HG02870 (cell line): ENCODE results near the gene DNAJC25.

ENCODE experiments used
- ATAC-seq: cut with Tn5 transposase; IDR thresholded peaks from one replicate; pipeline ENCODE4 v1.9.1; 2021; ENCODE audit warnings: mild to moderate bottlenecking, moderate library complexity; ENCODE audit not compliant: unreplicated experiment

The DNAJC25 gene

DNA sequence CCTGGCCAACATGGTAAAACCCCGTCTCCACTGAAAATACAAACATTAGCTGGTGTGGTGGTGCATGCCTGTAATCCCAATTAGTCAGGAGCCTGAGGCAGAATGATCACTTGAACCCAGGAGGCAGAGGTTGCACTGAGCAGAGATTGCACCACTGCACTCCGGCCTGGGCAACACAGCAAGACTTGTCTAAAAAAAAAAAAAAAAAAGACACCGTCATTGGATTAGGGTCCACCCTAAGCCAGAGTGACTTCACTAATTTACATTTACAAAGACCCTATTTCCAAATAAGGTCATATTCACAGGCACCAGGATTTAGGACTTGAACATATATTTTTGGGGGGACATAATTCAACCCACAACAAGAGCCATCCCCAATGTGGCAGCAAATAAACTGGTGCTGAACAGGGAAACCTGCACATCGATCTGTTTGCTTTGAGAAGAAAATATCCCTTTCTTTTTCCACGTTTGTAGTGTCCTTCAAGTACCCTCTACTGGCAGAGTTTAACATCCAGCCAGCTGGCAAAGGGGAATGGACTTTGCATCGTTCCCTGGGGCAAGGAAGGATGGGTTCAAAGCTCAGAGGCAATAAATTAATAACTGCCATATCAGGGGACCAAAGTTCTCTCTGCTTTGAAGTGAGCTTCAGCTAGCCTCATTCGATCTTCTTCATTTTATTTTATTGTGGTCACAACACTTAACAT, 3.7 kb upstream of the DNAJC25 start:
- ATAC-seq = no peak

GRCh38 chr9:111628411-111628810, 2.7 kb upstream of the DNAJC25 start:
- no peak for ATAC-seq

DNA sequence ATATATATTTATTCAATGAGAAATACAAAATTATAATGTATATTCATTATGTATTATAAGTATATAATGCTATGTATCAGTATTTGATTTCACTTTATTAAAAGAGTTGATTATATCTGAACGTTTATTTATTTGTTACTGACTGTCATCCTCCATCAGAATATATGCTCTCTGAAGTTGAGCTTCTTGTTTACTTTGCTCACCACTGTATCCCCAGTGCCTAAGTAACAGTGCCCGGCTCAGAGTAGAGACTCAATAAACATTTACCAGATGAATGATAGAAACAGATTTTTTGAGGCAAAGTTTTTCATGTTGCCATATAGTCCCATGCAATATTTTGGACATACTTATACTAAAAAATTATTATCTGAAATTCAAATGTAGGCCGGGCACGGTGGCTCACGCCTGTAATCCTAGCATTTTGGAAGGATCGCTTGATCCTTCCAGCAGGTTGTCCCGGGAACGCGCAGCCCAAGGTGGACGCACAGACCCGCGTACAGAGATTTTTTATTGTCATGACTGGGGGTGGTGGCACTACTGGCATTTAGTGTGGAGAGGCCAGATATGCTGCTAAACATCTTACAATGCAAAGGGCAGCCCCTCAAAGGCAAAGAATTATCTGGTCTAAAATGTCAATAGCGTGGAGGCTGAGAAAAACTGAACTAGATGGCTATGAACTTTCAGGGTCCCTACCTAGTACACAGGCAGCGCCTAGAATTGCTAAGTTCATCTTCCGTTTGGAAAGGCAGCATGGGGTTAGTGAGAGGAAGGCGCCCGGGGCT, 761 bp upstream of the DNAJC25 start:
- peak; percentile 27 for ATAC-seq

GRCh38 chr9:111630964-111631213, 245 bp upstream of the DNAJC25 start:
- no peak for ATAC-seq

GRCh38 chr9:111632060-111632459, 926 bp downstream of the DNAJC25 start:
- no peak for ATAC-seq

- ATAC-seq = no peak
These were observed 1.7 kb downstream of the DNAJC25 start for GRCh38 chr9:111632695-111633388.

DNA sequence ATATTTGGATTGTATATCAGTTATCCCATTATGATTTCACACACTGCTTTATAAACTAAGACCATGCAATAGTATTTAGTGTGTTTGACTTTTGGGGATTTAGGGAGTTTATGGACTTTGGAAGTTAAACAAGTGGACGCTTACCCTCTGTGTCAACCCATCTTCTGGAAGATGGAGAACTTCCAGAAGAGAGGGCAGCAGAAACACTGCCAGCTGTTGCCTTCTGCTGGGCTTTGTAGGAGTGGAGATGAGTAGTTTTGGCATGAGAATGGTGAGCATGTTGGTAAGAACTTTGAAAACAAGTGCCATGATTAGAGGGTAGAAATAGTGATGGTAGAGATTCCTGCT, 2.2 kb downstream of the DNAJC25 start:
- no peak for ATAC-seq

GRCh38 chr9:111634860-111635259, 3.7 kb downstream of the DNAJC25 start:
- ATAC-seq = no peak

DNA sequence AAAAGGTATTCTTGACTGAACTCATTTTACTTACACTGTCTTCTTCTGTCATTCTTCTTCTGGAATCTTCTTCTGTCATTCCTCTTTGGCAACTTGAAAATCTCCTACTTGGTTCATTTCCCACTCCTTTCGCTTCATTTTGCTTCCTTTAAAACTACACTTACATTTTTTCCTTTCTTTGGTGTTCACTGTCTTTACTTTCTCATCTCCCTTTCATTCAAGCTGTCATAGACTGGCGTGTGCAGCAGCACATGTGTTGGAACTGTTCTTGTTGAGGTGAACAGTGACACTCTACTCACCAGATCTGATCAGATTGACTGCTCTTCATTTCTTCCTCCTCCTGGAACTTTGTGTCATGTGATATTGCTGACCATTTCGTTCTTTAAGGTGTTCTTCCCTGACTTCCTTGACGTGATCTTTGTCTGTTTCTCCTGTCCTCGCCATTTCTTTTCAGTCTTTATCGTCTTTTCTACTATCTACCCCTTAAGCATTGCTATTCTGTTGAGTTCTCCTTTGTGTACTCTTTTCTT, 6.4 kb downstream of the DNAJC25 start:
- no peak for ATAC-seq

DNA sequence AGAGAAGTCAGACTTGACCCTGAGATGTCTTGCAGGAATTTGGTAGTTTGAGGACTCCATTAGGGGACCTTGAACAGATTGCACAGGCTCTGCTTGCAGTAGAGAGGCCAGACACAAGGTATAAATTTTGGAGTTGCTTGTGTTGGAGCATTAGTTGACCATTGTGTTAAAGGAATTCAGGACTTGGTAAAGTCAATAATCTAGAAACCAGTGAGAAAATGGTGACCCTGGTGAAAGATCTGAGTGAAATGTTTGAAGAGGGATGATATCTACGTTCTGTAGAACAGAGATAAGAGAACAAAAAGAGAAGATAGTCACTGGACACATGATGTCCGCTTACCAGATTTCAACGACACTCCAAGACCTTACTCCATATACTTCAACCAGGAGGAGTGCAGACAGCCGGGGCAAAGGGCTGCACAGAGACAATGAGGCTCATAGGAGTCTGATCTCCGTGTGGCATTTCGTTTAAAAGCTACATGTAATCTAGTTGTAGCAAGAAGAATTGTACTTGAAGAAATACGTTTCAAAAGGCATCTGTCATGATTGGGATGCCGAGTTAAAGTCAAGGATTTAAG, 13.2 kb downstream of the DNAJC25 start:
- ATAC-seq = no peak

- ATAC-seq = no peak
These were observed 14.7 kb downstream of the DNAJC25 start for GRCh38 chr9:111645806-111646205.

DNA sequence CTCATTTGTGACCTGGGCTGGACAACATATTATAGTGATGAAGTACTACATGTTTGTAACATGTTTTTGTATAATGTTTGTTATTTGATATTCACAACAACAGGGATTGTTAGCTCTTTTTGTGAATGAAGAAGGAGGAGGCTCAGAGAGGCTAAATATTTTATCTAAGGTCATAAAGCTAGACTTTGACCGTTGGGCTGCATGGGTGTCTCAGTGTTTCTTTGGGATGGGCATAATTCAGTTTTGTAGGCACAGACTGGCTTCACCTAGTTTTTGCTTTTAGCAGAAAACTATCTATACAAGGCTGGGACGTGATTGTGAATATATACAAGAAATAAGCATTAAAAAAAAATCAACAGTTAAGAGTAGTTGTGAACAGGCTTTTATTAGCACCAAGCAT, 15.3 kb downstream of the DNAJC25 start:
- no peak for ATAC-seq

- no peak for ATAC-seq
These were observed 16.9 kb downstream of the DNAJC25 start for GRCh38 chr9:111648066-111648465.

- no peak for ATAC-seq
These were observed 17.9 kb downstream of the DNAJC25 start for GRCh38 chr9:111649016-111649415.

DNA sequence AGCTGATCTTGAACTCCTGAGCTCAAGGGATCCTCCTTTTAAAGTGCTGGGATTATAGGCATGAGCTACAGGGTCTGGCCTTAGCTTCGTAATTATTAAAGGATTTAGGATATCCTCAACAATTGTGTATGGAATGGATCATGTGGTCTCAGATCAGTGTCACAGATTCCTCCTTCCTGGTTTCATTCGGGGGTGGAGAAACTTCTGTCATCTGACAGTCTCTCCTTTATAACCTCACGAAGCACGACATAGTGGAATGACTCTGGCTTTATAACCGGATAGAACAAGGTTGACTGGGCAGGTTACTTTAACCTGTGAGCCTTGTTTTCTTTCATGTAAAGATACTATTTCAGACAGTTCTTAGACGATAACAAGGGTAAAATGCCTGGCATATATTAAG, 25.9 kb downstream of the DNAJC25 start:
- ATAC-seq = no peak

DNA sequence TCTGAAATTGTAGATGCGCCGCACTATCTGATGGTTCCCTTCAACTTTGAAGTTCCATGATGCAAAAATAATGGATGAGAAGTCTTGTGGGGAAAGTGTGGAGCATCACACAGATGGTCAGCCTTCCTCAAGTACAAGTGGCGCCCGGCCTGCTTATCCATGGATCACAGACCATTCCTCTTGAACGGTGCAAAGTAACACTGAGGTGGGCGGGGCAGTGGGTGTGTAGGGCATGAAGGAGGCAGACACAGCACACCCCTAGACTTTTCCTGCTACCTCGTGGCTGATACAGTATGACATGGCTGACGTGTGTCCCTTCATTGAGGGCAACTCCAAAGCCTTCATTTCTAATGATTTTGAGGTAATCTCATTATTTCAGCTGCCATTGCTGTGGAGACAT, 27.8 kb downstream of the DNAJC25 start:
- no peak for ATAC-seq

DNA sequence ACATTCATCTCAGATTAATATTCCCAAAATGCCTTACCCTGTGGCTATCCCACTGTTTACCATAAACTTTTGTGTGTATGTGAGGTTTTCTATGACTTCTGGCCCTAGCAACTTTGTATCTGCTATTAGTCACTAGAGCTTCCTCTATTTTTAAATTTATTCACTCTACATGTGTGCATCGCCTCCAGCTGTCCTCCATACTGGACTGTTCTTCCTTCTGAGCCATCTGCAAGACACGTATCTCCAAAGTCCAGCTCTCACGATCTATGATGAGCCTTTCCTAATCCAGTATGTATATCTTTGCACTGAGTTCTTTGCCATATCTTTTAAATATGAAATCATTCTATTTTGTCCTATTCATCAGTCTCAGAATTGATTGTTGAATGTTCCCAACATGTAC, 28.6 kb downstream of the DNAJC25 start:
- ATAC-seq = no peak

- peak; percentile 82 for ATAC-seq
These were observed 30.1 kb downstream of the DNAJC25 start, which contains the start of gene GNG10 for GRCh38 chr9:111661150-111661801. TSS of gene GNG10 (plus strand) at chr9:111661605. CDS start at chr9:111661635, 30 bp downstream.

GRCh38 chr9:111661802-111662521, 30.8 kb downstream of the DNAJC25 start:
- ATAC-seq = peak; percentile 20

DNA sequence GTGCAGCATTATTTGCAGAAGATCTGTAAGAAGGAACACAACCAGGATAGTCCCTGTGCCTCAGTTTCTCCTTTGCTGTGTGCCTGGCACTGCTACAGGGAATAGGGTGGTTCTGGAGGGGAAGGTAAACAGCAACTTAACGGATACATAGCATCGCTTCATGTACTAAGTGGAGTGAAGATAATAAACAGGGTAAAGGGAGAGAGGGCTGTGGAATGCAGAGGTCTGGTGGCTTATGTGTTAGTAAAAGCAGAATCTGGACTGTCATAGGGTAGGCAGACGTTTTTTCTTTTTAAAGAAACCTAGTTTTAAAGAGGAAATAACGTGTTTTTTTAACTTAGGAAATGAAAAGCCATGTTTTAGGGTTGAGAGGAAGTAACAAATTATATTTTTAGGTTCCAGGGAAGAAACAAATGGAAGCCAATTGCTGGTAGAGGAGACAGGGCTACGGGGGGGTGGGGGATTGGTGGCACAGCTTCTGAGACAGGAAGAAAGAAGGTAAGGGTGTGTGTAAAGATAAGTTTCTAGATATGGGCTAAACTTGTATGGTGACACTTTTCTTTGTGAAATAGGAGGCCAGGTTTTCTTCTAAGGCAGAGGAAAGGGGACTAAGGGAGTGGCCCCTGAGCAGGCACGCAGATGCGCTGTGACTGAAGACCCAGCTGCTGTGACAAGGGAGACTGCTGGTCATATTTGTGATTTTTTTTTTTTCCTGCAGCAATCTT, 31.6 kb downstream of the DNAJC25 start:
- peak; percentile 3 for ATAC-seq
